Stimulated activated CD8-positive, alpha-beta memory T cell treated with anti-CD3 and anti-CD28 coated beads, Interleukin-4, amount 100 ng/mL, for 1 hour (primary cell): ENCODE measurements around the gene VSIG2.

Experiments
- DNase-seq, 2 donors: peaks; one replicate each; pipeline ENCODE4 v3.0.0-alpha.2; 2020; ENCODE audit warnings: low read depth in 2 of 2, low spot score in 1 of 2

The VSIG2 gene

DNA sequence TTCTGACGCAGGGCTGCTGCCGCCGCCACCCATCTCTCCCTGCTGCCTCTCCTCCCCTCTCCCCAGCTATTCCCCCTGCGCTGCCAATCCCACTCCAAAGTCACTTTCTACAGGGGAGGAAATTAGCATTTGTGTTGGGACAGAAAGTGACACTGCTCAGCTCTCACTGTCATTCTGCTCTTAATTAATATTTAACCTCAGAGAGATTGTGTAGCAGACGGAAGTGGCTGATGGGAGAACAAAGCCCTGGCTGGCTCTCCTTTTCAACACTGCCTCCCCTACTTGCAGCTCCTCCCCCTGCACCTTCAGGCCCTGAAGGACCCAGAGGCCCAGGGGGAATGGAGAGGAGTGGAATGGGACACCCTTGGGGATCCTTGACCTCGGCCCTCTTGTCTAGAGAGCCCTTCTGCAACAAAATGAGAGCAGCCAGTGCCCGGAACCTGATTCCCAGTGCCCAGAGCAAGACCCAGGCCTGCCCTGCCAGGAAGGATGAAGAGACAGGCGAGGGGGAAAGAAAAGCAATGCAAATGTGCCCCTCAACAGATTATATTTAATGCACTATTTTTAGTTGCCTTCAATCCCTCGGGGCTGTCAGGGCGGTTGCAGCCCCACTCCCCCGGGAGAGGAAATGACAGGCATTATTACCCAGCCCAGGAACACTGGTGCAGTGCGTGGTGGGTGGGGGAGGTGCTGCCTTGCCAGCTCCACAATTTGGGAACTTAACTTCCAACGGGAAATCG is 26.9 kb downstream of the VSIG2 start:
- DNase-seq, result no peak

DNA sequence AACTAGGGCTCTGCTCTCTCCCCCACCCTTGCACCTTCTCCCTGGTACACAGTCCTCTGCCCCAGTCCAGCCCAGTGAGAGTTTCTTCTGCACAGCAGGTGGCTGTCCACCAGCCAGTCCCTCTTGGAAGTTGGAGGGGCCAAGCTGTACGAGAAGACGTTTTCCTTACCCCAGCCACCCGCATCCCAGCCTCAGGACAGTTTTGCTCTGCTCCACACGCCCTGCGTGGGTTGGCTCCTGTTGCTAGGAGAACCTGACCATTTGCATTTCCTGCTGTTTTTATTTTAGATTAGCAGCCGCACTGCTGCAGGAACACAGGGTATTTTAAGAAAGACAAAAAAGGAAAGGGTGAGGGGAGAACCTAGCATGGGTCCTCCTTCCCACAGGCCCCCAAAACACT is 29.9 kb downstream of the VSIG2 start:
- no peak for DNase-seq

DNA sequence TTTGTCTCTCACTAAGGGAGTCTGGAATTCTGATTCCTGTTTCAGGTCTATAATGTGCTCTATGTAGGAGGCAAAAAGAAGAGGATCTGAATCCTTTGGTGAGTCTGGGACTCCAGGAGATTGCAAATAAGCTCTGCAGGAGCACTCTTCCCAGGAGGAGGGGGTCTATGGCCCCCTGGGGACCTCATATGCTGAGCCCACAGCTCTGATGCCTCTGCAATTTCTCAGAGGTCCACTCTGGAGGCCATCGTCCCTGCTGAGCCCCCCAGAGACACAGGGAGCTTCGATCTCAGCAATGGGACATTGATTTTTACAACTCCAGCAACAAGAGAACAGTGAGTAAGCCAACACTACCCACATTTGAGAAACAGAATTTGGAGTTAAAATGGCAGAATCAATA is 32.5 kb downstream of the VSIG2 start:
- DNase-seq, result no peak

DNA sequence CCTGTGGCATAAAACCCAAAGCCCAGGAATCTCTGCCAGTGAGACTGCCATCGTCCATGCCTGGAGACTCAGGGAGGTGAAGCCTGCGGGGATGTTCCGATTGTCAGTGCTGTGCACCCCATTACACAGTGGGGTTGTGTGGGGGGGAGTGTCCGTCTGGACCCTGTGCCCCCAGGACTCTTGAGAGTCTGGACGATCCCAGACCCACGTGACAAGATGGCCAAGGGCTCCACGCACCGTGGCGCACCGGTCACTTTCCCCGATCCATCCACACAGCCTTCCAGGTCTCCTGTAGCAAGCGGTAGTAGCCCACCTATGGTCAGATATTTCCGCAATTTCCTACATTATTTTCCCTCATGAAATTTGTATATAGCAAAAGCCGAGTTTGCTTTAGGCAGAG is 33.3 kb downstream of the VSIG2 start:
- no peak for DNase-seq

DNA sequence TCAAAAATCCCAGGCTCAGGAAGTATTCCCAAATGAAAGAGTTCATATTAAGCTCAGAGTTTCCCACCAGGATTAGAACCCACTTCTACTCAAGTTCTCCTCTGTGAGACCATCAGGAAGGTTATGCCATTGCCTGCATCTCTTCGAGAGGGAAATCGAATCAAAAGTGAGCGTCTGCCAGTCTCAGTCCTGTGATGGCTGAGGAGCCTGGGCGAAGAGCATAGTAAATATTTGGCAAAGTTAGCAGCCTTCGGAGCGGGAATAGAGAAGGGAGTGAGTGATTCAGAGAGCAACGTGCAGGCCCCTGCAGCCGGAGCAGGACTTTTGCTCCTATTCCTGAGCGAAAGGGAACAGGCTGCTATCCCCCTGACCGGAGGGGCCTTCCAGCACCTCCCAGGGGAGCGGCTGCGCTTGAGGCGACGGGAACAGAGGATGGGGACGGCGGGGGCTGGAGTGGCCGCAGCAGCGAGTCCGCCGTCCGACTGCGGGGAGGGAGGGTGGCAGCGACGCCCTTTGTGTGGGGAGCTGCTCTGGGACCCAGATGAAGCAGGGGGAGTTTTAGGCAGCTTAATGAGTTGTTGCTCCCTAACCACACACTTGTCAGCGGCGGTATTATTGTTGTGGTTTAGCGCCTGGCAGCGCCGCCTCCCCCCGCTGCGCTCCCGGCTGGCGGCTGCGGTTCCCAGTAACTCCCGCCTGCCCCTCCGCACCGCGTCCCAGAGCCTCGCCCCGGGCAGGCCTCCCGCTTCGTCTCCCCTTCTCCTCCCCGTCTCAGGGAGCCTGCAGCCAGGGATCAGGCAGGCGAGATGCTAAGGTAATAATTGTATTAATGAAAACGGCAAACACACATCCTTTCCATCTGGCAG is 34.0 kb downstream of the VSIG2 start:
- DNase-seq, result no peak

- no peak for DNase-seq
Observed at GRCh38 chr11:124717421-124717785, 34.7 kb downstream of the VSIG2 start.

- DNase-seq, result no peak
Observed at GRCh38 chr11:124716591-124716990, 35.5 kb downstream of the VSIG2 start.

DNA sequence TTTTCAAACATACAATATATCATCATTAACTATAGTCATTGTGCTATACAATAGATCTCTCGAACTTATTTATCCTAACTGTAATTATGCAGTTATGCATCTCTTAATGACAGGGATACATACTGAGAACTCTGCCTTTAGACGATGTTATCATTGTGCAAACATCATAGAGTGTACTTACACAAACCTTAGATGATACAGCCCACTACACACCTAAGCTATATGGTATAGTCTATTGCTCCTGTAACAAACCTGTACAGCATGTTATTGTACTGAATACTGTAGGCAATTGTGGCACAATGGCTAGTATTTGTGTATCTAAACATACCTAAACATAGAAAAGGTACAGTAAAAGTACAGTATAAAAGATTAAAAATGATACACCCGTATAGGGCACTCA is 39.7 kb downstream of the VSIG2 start:
- DNase-seq, result no peak

- DNase-seq, result no peak
Observed at GRCh38 chr11:124707829-124708228, 44.2 kb downstream of the VSIG2 start.

DNA sequence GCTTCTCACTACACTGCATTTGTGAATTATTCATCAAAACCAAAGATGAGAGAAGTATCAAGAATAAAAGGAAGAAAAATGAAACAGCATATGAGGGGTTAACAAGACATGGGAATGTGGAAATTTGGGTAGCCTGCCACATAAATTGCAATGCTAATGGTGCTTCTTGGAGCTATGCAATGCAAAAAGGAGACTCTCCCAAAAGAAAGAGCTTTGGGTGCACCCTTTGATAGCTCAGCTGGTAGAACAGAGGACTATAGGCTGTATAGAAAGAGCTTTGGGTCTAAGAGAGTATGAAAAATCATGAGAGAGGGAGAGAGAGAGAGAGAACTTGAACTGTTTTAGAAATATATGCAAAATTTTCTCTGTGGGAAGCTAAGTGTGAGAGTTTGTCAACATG is 52.0 kb downstream of the VSIG2 start:
- DNase-seq, result no peak

DNA sequence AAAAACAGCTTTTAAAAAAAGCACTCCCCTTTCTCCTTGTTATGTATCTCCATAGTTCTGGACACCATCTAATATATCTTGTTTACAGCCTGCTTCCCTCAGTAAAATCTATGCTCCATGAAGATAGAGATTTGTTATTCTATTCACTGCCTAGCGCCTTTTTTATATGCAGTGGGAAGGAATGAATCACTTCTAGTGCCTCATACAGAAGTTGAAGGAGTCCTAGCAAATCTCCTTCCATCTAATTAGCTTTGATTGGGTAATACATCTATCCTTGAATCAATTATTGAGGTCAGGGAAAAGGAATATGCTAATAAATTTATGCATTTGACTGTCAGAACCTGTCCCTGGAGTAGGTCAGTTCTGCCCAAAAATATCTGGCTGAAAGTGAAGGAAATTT is 52.5 kb downstream of the VSIG2 start:
- no peak for DNase-seq
